HepG2 (cell line): ENCODE measurements around the gene TXNRD1.

Experiments used
- CHD2 ChIP-seq: IDR thresholded peaks from 2 replicates; pipeline ENCODE4 v1.6.1; 2011; ENCODE audit warnings: low read depth, low read length, improper control_type of control experiment
- CTCF ChIP-seq: sonication (generic); formaldehyde crosslinking; IDR thresholded peaks from 2 replicates; pipeline ENCODE4 v1.5.0; 2020; ENCODE audit warnings: mild to moderate bottlenecking, missing genetic modification reagents, moderate library complexity
- ELF1 ChIP-seq: sonication (generic); formaldehyde crosslinking; IDR thresholded peaks from 2 replicates; pipeline ENCODE4 v1.4.0; 2020; ENCODE audit warnings: missing genetic modification reagents
- ELF4 ChIP-seq: sonication (generic); formaldehyde crosslinking; IDR thresholded peaks from 2 replicates; pipeline ENCODE4 v1.5.0; 2020; ENCODE audit warnings: missing genetic modification reagents, mild to moderate bottlenecking, moderate library complexity, borderline replicate concordance
- EP300 ChIP-seq, 3 experiments: sonication (generic) in 1 of 3; formaldehyde crosslinking in 1 of 3; IDR thresholded peaks; 2 replicates each; pipeline versions ENCODE4 v1.5.1 to v1.6.1; 2011 to 2020; ENCODE audit warnings: low read depth in 2 of 3, low read length in 2 of 3, borderline replicate concordance in 1 of 3, improper control_type of control experiment in 1 of 3, mild to moderate bottlenecking in 1 of 3, missing genetic modification reagents in 1 of 3, moderate library complexity in 1 of 3
- GATAD2A ChIP-seq: IDR thresholded peaks from 2 replicates; pipeline ENCODE4 v1.6.1; 2016
- HBP1 ChIP-seq: IDR thresholded peaks from 2 replicates; pipeline ENCODE4 v1.6.1; 2016; ENCODE audit warnings: low read depth, control low read depth
- KLF6 ChIP-seq: IDR thresholded peaks from 2 replicates; pipeline ENCODE4 v1.8.0; 2016; ENCODE audit warnings: missing biosample characterization, missing genetic modification reagents
- PCBP1 ChIP-seq: fragments of 200-400 bp; formaldehyde crosslinking; IDR thresholded peaks from 2 replicates; pipeline ENCODE4 v1.6.1; 2017; ENCODE audit warnings: mild to moderate bottlenecking, low read depth, low read length, borderline replicate concordance
- POLR2A ChIP-seq, 2 experiments: IDR thresholded peaks; 2 replicates each; pipeline ENCODE4 v1.6.1; 2011; ENCODE audit warnings: low read depth in 2 of 2, low read length in 2 of 2, mild to moderate bottlenecking in 1 of 2, moderate library complexity in 1 of 2; ENCODE audit not compliant: insufficient read depth in 1 of 2
- SOX6 ChIP-seq, 2 experiments: fragments of 450-650 bp in 1 of 2; sonication (generic) in 1 of 2; formaldehyde crosslinking in 1 of 2; IDR thresholded peaks; 2 replicates each; pipeline versions ENCODE4 v1.4.0 to v1.6.1; 2017 to 2020; ENCODE audit warnings: antibody characterized with exemption in 1 of 2, mild to moderate bottlenecking in 1 of 2, missing genetic modification reagents in 1 of 2
- SP2 ChIP-seq: sonication (generic); formaldehyde crosslinking; IDR thresholded peaks from 2 replicates; pipeline ENCODE4 v1.5.1; 2020; ENCODE audit warnings: mild to moderate bottlenecking, missing genetic modification reagents
- THYN1 ChIP-seq: sonication (generic); formaldehyde crosslinking; IDR thresholded peaks from 2 replicates; pipeline ENCODE4 v1.8.1; 2023; ENCODE audit warnings: low read depth, mild to moderate bottlenecking, moderate library complexity, missing genetic modification reagents, borderline replicate concordance
- ZC3H4 ChIP-seq: sonication (generic); formaldehyde crosslinking; IDR thresholded peaks from 2 replicates; pipeline ENCODE4 v1.4.0; 2020; ENCODE audit warnings: missing genetic modification reagents, borderline replicate concordance

- TF ChIP-seq KLF6 (no peak), GATAD2A (CRISPR knock-in tag) (no peak), SP2 (no peak), SOX6 (IDR thresholded peaks at IDR 0.05) (no peak), SOX6 (CRISPR knock-in tag; IDR thresholded peaks at IDR 0.05) (no peak), THYN1 (CRISPR knock-in tag) (no peak), ELF4 (CRISPR knock-in tag) (no peak), CTCF (CRISPR knock-in tag) (no peak), POLR2A (IDR thresholded peaks at IDR 0.05; ENCODE audit: insufficient read depth in 1 of 2, low read depth in 2 of 2, low read length in 2 of 2) (no peak), ZC3H4 (CRISPR knock-in tag) (no peak), ELF1 (CRISPR knock-in tag) (no peak), PCBP1 (no peak), HBP1 (CRISPR knock-in tag) (no peak), CHD2 (no peak), EP300 (IDR thresholded peaks at IDR 0.05; ENCODE audit: low read depth in 2 of 2, low read length in 2 of 2) (no peak), EP300 (CRISPR knock-in tag; IDR thresholded peaks at IDR 0.05; ENCODE audit: borderline replicate concordance) (no peak)
Measured at GRCh38 chr12:104187446-104188155, 28.0 kb upstream of the TXNRD1 start.
